Epithelial cell of alveolus of lung (primary cell): Measurements from ENCODE around the gene CREBL2. TPM values are rescaled to one million over a fixed set of nuclear protein-coding genes. Genes with fewer than 3 reads are reported as not detected.

Source experiments
- total RNA-seq: library from RNA; depleted of rRNA; stranded (reverse); fragments of >200 nt; gene quantifications from 2 replicates; pipeline ENCODE4 v1.2.1, GENCODE V29; 2015

Gene CREBL2
- total RNA-seq, result 20.4 and 21.1 TPM in 2 replicates

DNA sequence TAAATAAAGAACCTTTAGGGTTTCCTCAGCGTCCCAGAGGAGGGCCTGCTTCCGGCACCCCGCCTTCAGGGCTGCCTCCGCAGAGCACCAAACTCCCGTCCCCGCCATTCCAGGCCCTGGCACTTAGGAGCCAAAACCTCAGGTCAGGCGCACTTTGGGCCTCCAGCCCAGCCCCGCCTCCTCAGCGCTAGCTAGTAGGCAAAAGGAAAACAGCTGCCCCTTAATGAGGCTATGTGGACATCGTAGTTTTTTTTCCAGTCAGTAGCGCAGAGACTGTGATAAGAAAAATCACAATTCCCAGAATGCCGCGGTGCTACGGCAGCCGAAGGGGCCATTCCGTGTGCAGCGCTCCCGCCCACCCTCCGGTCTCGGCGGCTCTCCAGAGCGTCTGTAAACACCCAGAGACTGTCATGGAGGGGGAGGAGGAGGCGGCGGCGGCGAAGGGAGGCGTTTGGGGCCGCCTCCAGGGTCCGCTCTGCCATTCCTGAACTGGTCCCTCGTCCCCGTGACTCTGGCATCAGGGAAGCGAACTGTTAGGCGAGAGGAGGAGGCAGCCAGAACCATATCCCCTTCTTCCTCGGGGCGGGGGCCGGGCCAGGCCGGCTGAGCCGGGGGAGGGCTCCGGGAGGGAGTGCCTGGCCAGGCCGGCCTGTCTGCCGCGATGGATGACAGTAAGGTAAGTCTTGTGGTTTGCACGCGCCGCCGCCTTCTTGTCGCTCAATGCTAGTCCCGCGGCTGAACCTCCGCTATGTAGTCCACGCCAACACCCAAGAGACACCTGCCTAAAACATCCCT, at the start of gene CREBL2:
Gene CREBL2 (plus strand): TSS at position 365 of the 795 bp plus-strand sequence. CDS start 297 bp downstream, at position 662.

DNA sequence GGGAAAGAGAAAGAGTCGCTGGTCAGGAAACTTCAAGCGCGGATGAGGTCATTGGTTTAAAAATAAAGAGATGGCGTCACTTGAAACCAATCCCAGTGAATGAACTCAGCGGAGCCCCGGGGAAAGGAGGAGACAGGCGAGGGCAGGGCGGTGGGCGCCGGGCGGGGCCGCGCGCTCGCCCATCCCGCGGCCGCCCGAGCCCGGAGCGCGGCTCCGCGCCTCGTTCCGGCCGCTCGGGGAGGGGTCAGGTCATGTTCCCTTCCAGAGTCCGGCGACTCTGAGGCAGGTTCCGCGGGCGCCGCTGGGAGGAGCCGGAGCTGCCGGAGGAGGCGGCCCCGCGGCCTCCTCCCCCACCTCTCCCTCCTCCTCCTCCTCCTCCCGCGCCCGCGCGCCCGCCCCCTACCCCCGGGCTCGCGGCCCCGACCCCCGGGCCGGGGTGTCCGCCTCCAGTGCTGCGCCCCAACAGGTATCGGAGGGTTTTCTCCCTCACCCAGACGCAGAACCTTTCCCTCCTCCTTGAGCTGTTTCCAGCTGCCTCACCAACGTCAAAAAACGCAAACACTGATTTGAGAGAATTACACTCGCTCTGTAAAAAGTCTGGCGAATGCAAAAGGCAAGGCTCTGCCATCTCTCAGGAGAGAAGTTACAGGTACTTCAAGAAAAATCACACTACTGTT, 49.0 kb upstream of the CREBL2 start, which contains the start of gene DUSP16:
Gene DUSP16 (minus strand): TSS at position 279 of the 677 bp plus-strand sequence. CDS start 41,765 bp downstream, outside the sequence.

Other genes with a start within 250 kb of the CREBL2 start
- gene DUSP16, start 49.0 kb upstream of the CREBL2 start, total RNA-seq, result 9.6 and 15.4 TPM in 2 replicates
- 0.13 TPM in 1 of 2 replicates, not detected in the other for gene GPR19, start 84.3 kb downstream of the CREBL2 start, total RNA-seq
- gene CDKN1B, start 105.5 kb downstream of the CREBL2 start, total RNA-seq, result 26.8 and 68.6 TPM in 2 replicates
- 2.8 and 15.8 TPM in 2 replicates for gene APOLD1, start 173.8 kb downstream of the CREBL2 start, total RNA-seq
- gene DDX47, start 201.5 kb downstream of the CREBL2 start, total RNA-seq, result 52.7 and 64.0 TPM in 2 replicates